K562 (cell line): ENCODE measurements around the gene ADGRA3. TPM values are rescaled to one million over a fixed set of nuclear protein-coding genes. Genes with fewer than 3 reads are reported as not detected.

Experiments
- ATAC-seq: fragments of 200-7000 bp; cut with Tn5 transposase; 3 replicates; pipeline ENCODE4 v1.9.1; 2020; ENCODE audit warnings: moderate library complexity
- BruUV-seq: library from RNA; stranded (reverse); fragments of 400-500 nt; replicated peaks from 2 replicates; lab custom pipeline; 2021; lab: Mats Ljungman, UMichigan
- CTCF ChIA-PET: fragments of 300-600 bp; formaldehyde crosslinking; extraction: SDS; loops from one replicate; lab custom pipeline; 2021; ENCODE audit warnings: low intra/inter-chr PET ratio; lab: Yijun Ruan, JAX
- POLR2A ChIA-PET: fragments of 300-600, 350-650 bp; sonication (Branson Sonifier 250); formaldehyde crosslinking; extraction: SDS; loops from one replicate; lab custom pipeline; 2021; ENCODE audit warnings: antibody characterized with exemption, inconsistent platforms; lab: Yijun Ruan, JAX
- DNase-seq, 4 experiments: peaks; one replicate each; pipeline versions ENCODE4 v3.0.0 to v3.0.0-alpha.2; 2011 to 2018; ENCODE audit warnings: low spot score in 3 of 4, mixed read lengths in 3 of 4; ENCODE audit errors: extremely low read depth in 1 of 4
- FAIRE-seq: peaks from 2 replicates; lab custom pipeline; 2011; peaks lifted over from hg19 to GRCh38; lab: Jason Lieb, UNC
- H2AFZ ChIP-seq: 2 replicates; pipeline ENCODE4 v1.6.0; 2011; ENCODE audit warnings: low read depth, low read length, control low read depth, inconsistent platforms
- H3K27ac ChIP-seq: fragments of 200-600 bp; 3 replicates; pipeline ENCODE4 v1.8.0; 2011; ENCODE audit warnings: low read depth, mild to moderate bottlenecking, control low read depth, inconsistent platforms, low read length, moderate library complexity, mixed read lengths; ENCODE audit errors: extremely low read depth
- H3K27me3 ChIP-seq, 2 experiments: fragments of 300-600 bp in 1 of 2; 2 replicates in 1 of 2; 3 replicates in 1 of 2; pipeline versions ENCODE4 v1.6.0 to v1.8.0; 2011; ENCODE audit warnings: inconsistent platforms in 2 of 2, low read length in 2 of 2, mild to moderate bottlenecking in 1 of 2, mixed read lengths in 1 of 2, moderate library complexity in 1 of 2; ENCODE audit not compliant: control insufficient read depth in 2 of 2, insufficient read depth in 2 of 2
- H3K36me3 ChIP-seq: fragments of 300-600 bp; 3 replicates; pipeline ENCODE4 v1.8.0; 2011; ENCODE audit warnings: mild to moderate bottlenecking, low read length, inconsistent platforms; ENCODE audit not compliant: control insufficient read depth, insufficient read depth
- H3K4me1 ChIP-seq, 2 experiments: fragments of 200-600 bp in 1 of 2; replicated peaks in 1 of 2; 2 replicates in 1 of 2; 3 replicates in 1 of 2; pipeline versions ENCODE4 v1.5.1 to v1.8.0; 2011; ENCODE audit warnings: inconsistent platforms in 2 of 2, low read length in 2 of 2, mild to moderate bottlenecking in 1 of 2, mixed read lengths in 1 of 2, moderate library complexity in 1 of 2; ENCODE audit not compliant: control insufficient read depth in 2 of 2, insufficient read depth in 2 of 2
- H3K4me2 ChIP-seq: 2 replicates; pipeline ENCODE4 v1.6.1; 2011; ENCODE audit warnings: low read length, control low read depth, inconsistent platforms, mixed read lengths; ENCODE audit not compliant: insufficient read depth
- H3K4me3 ChIP-seq: fragments of 200-600 bp; sonication (generic), shearing (Covaris generic); 2 replicates; pipeline ENCODE4 v1.5.1; 2016; ENCODE audit warnings: control low read depth, inconsistent platforms
- H3K79me2 ChIP-seq: fragments of 200-600 bp; 3 replicates; pipeline ENCODE4 v1.8.0; 2011; ENCODE audit warnings: low read length, inconsistent platforms; ENCODE audit not compliant: control insufficient read depth, insufficient read depth
- H3K9ac ChIP-seq, 2 experiments: 2 replicates each; pipeline versions ENCODE4 v1.6.0 to v1.6.1; 2011; ENCODE audit warnings: low read depth in 2 of 2, low read length in 2 of 2, control low read depth in 1 of 2, inconsistent platforms in 1 of 2, mild to moderate bottlenecking in 1 of 2, mixed read lengths in 1 of 2; ENCODE audit not compliant: insufficient read depth in 1 of 2
- H3K9me1 ChIP-seq: one replicate; pipeline ENCODE4 v1.6.0; 2011; ENCODE audit warnings: inconsistent platforms, mild to moderate bottlenecking, low read length, moderate library complexity; ENCODE audit not compliant: control insufficient read depth, insufficient read depth
- H3K9me3 ChIP-seq: replicated peaks from 2 replicates; pipeline ENCODE4 v1.5.1; 2011; ENCODE audit warnings: low read depth, low read length, inconsistent platforms; ENCODE audit not compliant: control insufficient read depth, insufficient read depth
- H4K20me1 ChIP-seq: replicated peaks from 2 replicates; pipeline ENCODE4 v1.6.1; 2011; ENCODE audit warnings: low read length, inconsistent platforms, mixed read lengths; ENCODE audit not compliant: control insufficient read depth, insufficient read depth
- BDP1 ChIP-seq: IDR thresholded peaks from 3 replicates; pipeline ENCODE4 v1.6.1; 2011; ENCODE audit not compliant: insufficient read length, insufficient read depth
- CSDE1 ChIP-seq, 2 experiments: fragments of 450-650 bp; IDR thresholded peaks; 2 replicates each; pipeline ENCODE4 v1.6.1; 2016; ENCODE audit warnings: mild to moderate bottlenecking in 1 of 2
- CXXC5 ChIP-seq: fragments of 250-450 bp; sonication (Bioruptor Pico); IDR thresholded peaks from 2 replicates; pipeline ENCODE4 v1.8.0; 2022; ENCODE audit warnings: inconsistent platforms, mild to moderate bottlenecking, moderate library complexity
- DEAF1 ChIP-seq: fragments of 450-650 bp; formaldehyde crosslinking; IDR thresholded peaks from 2 replicates; pipeline ENCODE4 v1.4.0; 2020; ENCODE audit warnings: mild to moderate bottlenecking, moderate library complexity
- EGR1 ChIP-seq: fragments of 450-650 bp; conservative IDR thresholded peaks from 2 replicates; pipeline ENCODE4 v1.6.1; 2017; ENCODE audit warnings: mild to moderate bottlenecking
- EP400 ChIP-seq: fragments of 450-650 bp; IDR thresholded peaks from 2 replicates; pipeline ENCODE4 v1.6.1; 2017; ENCODE audit warnings: antibody characterized with exemption, mild to moderate bottlenecking, moderate library complexity
- HOXB6 ChIP-seq: fragments of 250-450 bp; sonication (Bioruptor Pico); IDR thresholded peaks from 2 replicates; pipeline ENCODE4 v1.5.1; 2022; ENCODE audit warnings: mild to moderate bottlenecking, borderline replicate concordance
- KDM2B ChIP-seq: fragments of 250-450 bp; sonication (Bioruptor Pico); IDR thresholded peaks from 2 replicates; pipeline ENCODE4 v1.8.0; 2021; ENCODE audit warnings: mild to moderate bottlenecking, moderate library complexity
- NCOA1 ChIP-seq: fragments of 450-650 bp; IDR thresholded peaks from 2 replicates; pipeline ENCODE4 v1.6.1; 2016; ENCODE audit warnings: low read depth
- RBM14 ChIP-seq: fragments of 200-400 bp; formaldehyde crosslinking; IDR thresholded peaks from 2 replicates; pipeline ENCODE4 v1.6.1; 2018; ENCODE audit warnings: low read depth, mild to moderate bottlenecking, low read length, moderate library complexity, borderline replicate concordance; ENCODE audit not compliant: insufficient read depth
- RFX1 ChIP-seq: fragments of 450-650 bp; IDR thresholded peaks from 2 replicates; pipeline ENCODE4 v1.6.1; 2016; ENCODE audit warnings: mild to moderate bottlenecking, moderate library complexity
- SP1 ChIP-seq: sonication (generic); formaldehyde crosslinking; IDR thresholded peaks from 2 replicates; pipeline ENCODE4 v1.8.1; 2022; ENCODE audit warnings: mild to moderate bottlenecking, missing genetic modification reagents
- SP2 ChIP-seq: IDR thresholded peaks from 2 replicates; pipeline ENCODE4 v1.6.1; 2011; ENCODE audit warnings: mild to moderate bottlenecking, low read depth, low read length, moderate library complexity; ENCODE audit not compliant: poor library complexity, severe bottlenecking; ENCODE audit errors: extremely low read depth
- SRF ChIP-seq, 2 experiments: fragments of 250-450, 450-650 bp in 1 of 2; sonication (Bioruptor Pico) in 1 of 2; sonication (generic) in 1 of 2; formaldehyde crosslinking; IDR thresholded peaks; 2 replicates each; pipeline versions ENCODE4 v1.5.0 to v1.5.1; 2020 to 2022; ENCODE audit warnings: mild to moderate bottlenecking in 1 of 2, missing genetic modification reagents in 1 of 2
- TAF7 ChIP-seq: fragments of 450-650 bp; IDR thresholded peaks from 2 replicates; pipeline ENCODE4 v1.6.1; 2016; ENCODE audit warnings: missing genetic modification characterization, missing compliant biosample characterization
- TCF7L2 ChIP-seq: fragments of 150-350 bp; IDR thresholded peaks from 2 replicates; pipeline ENCODE4 v1.6.1; 2016; ENCODE audit warnings: low read depth, mild to moderate bottlenecking, low read length, moderate library complexity
- ZFP1 ChIP-seq: fragments of 450-650 bp; formaldehyde crosslinking; IDR thresholded peaks from 2 replicates; pipeline ENCODE4 v1.4.0; 2020; ENCODE audit warnings: mild to moderate bottlenecking, mixed read lengths
- ZFPM2 ChIP-seq: fragments of 250-450 bp; sonication (Bioruptor Pico); IDR thresholded peaks from 2 replicates; pipeline ENCODE4 v1.5.1; 2022; ENCODE audit warnings: mild to moderate bottlenecking
- ZNF324 ChIP-seq: fragments of 250-450 bp; sonication (Bioruptor Pico); IDR thresholded peaks from 2 replicates; pipeline ENCODE4 v1.4.0; 2020; ENCODE audit warnings: mild to moderate bottlenecking
- ZNF57 ChIP-seq: fragments of 450-650 bp; formaldehyde crosslinking; IDR thresholded peaks from 2 replicates; pipeline ENCODE4 v1.4.0; 2020; ENCODE audit warnings: mild to moderate bottlenecking, moderate library complexity
- WGBS: fragments of 100-300 bp; shearing (Covaris generic); methylation state at CpG from one replicate; pipeline ENCODE4 v1.1.6; 2016; ENCODE audit warnings: low coverage, mixed read lengths; ENCODE audit not compliant: insufficient coverage; ENCODE audit errors: missing lambda C conversion rate; 5-methylcytosine and 5-hydroxymethylcytosine counted together
- in situ Hi-C: fragments of 300-500 bp; cut with MboI; formaldehyde crosslinking; loops from 4 replicates; pipeline ENCODE4 v1.15.0; 2018; ENCODE audit warnings: inconsistent platforms, mixed read lengths
- intact Hi-C: fragments of 100-400 bp; cut with micrococcal nuclease; formaldehyde crosslinking; loops from 2 replicates; pipeline ENCODE4 v1.14.2; 2022
- polyA plus RNA-seq, 8 experiments: library from polyadenylated mRNA; depleted of rRNA in 4 of 8; stranded (reverse) in 5 of 8; unstranded in 3 of 8; fragments of >200 nt; fragmentation: Nextera tagmentation in 2 of 8; fragmentation: Illumina TruSeq in 1 of 8; extraction: Ambion mirVana in 2 of 8; extraction: Trizol in 1 of 8; gene quantifications; 2 replicates each; pipeline versions ENCODE4 v1.2.1 to v1.2.3, GENCODE V29; 2011 to 2014; ENCODE audit warnings: inconsistent platforms in 1 of 8, missing spikeins in 1 of 8
- total RNA-seq, 7 experiments: library from RNA; depleted of rRNA in 6 of 7; stranded (reverse); fragments of >200 nt in 6 of 7; fragmentation: Illumina TruSeq in 2 of 7; extraction: Trizol in 2 of 7; gene quantifications; 2 replicates each; pipeline versions ENCODE4 v1.2.1 to v1.2.3, GENCODE V29; 2011 to 2021; ENCODE audit warnings: low replicate concordance in 1 of 7

ADGRA3 gene
- total and polyA plus RNA-seq, 9 of the 15 experiments (the other 6 are each of a cell fraction or from before 2014, with no cell fraction given) = 0.06 to 2.3 (median 0.27) TPM; not detected in 3

GRCh38 chr4:22456291-22456690 lies 59.6 kb downstream of the ADGRA3 start:
- no peaks in the 10 kb centered on the region for H3K79me2 ChIP-seq
- in situ Hi-C loops = no loop called here
- H3K4me3 ChIP-seq = no peak overlapping the region
- TF ChIP-seq TCF7L2 (no peak), TAF7 (no peak), EGR1 (no peak), KDM2B (CRISPR knock-in tag) (no peak), RBM14 (no peak), CXXC5 (CRISPR knock-in tag) (no peak), SRF (CRISPR knock-in tag; IDR thresholded peaks at IDR 0.05) (no peak), EP400 (no peak), ZFP1 (CRISPR knock-in tag) (no peak), DEAF1 (CRISPR knock-in tag) (no peak), NCOA1 (no peak), ZNF324 (CRISPR knock-in tag) (no peak), RFX1 (no peak), CSDE1 (IDR thresholded peaks at IDR 0.05) (no peak), BDP1 (no peak), SP1 (no peak), SP2 (no peak), ZFPM2 (CRISPR knock-in tag) (no peak), ZNF57 (CRISPR knock-in tag) (no peak), HOXB6 (CRISPR knock-in tag) (no peak)
- WGBS = 0% methylated on average over 2 of the region's 3 CpGs
- ATAC-seq = no peak
- no TSS peak for BruUV-seq
- CTCF ChIA-PET = no interaction called here
- H2AFZ ChIP-seq = no peak overlapping the region
- no peaks in the 10 kb centered on the region for H3K4me1 ChIP-seq
- H3K9ac ChIP-seq = no peak overlapping the region
- intact Hi-C loops = no loop called here
- FAIRE-seq = no peak
- POLR2A ChIA-PET = interaction anchor here (0.6 kb wide), 1 partner anchor 1610 kb away, joined by 3 read pairs; no protein-coding TSS in a partner anchor
- H3K9me3 ChIP-seq = no peaks in the 10 kb centered on the region
- no peaks in the 10 kb centered on the region for H3K27me3 ChIP-seq
- H4K20me1 ChIP-seq = no peaks in the 10 kb centered on the region
- no peaks in the 10 kb centered on the region for H3K9me1 ChIP-seq
- H3K36me3 ChIP-seq = no peaks in the 10 kb centered on the region
- no peak overlapping the region for H3K27ac ChIP-seq
- H3K4me2 ChIP-seq = no peak overlapping the region
- DNase-seq = no peak
